ENCODE results near the gene SLBP.

Gene SLBP

GRCh38 chr4:1661695-1662094 lies 50.4 kb downstream of the SLBP start:
- no peak for TF ChIP-seq CTCF (IDR thresholded peaks at IDR 0.05; ENCODE audit: low read depth, low read length, missing control alignments)
- no peak for DNase-seq (ENCODE audit: low read depth)
- H3K4me3 ChIP-seq (ENCODE audit: low read depth, low read length), result no peak overlapping the region
- in situ Hi-C loops (cut with HindIII; ENCODE audit: low sequenced_read_pairs), result no loop called here

- H3K4me3 ChIP-seq (ENCODE audit: low read depth, low read length), result no peak overlapping the region
- no peak for TF ChIP-seq CTCF (IDR thresholded peaks at IDR 0.05; ENCODE audit: low read depth, low read length, missing control alignments)
- DNase-seq (ENCODE audit: low read depth), result no peak
- in situ Hi-C loops (cut with HindIII; ENCODE audit: low sequenced_read_pairs), result no loop called here
Observed at GRCh38 chr4:1660948-1661677, 51.0 kb downstream of the SLBP start.

GRCh38 chr4:1659104-1660043 lies 52.7 kb downstream of the SLBP start:
- in situ Hi-C loops (cut with HindIII; ENCODE audit: low sequenced_read_pairs), result no loop called here
- no peak for DNase-seq (ENCODE audit: low read depth)

GRCh38 chr4:1658581-1658980 lies 53.5 kb downstream of the SLBP start:
- TF ChIP-seq CTCF (IDR thresholded peaks at IDR 0.05; ENCODE audit: low read depth, low read length, missing control alignments), result no peak
- in situ Hi-C loops (cut with HindIII; ENCODE audit: low sequenced_read_pairs), result no loop called here

More at GRCh38 chr4:1659104-1660043, 52.7 kb downstream of the SLBP start:
- TF ChIP-seq CTCF (IDR thresholded peaks at IDR 0.05; ENCODE audit: low read depth, low read length, missing control alignments), result no peak
- no peak overlapping the region for H3K4me3 ChIP-seq (ENCODE audit: low read depth, low read length)

GRCh38 chr4:1658146-1658545 lies 54.0 kb downstream of the SLBP start:
- no peak for TF ChIP-seq CTCF (IDR thresholded peaks at IDR 0.05; ENCODE audit: low read depth, low read length, missing control alignments)
- in situ Hi-C loops (cut with HindIII; ENCODE audit: low sequenced_read_pairs), result no loop called here
- no peak overlapping the region for H3K4me3 ChIP-seq (ENCODE audit: low read depth, low read length)
- no peak for DNase-seq (ENCODE audit: low read depth)

More at GRCh38 chr4:1658581-1658980, 53.5 kb downstream of the SLBP start:
- no peak for DNase-seq (ENCODE audit: low read depth)
- H3K4me3 ChIP-seq (ENCODE audit: low read depth, low read length), result no peak overlapping the region

GRCh38 chr4:1656986-1657385 lies 55.1 kb downstream of the SLBP start:
- no peak overlapping the region for H3K4me3 ChIP-seq (ENCODE audit: low read depth, low read length)
- no peak for DNase-seq (ENCODE audit: low read depth)
- TF ChIP-seq CTCF (IDR thresholded peaks at IDR 0.05; ENCODE audit: low read depth, low read length, missing control alignments), result no peak
- in situ Hi-C loops (cut with HindIII; ENCODE audit: low sequenced_read_pairs), result no loop called here

All from astrocyte of the cerebellum (primary cell).